HG03442 (cell line): Measurements from ENCODE around the gene UPF2.

Source experiments
- ATAC-seq: cut with Tn5 transposase; IDR thresholded peaks from one replicate; pipeline ENCODE4 v1.9.1; 2021; ENCODE audit warnings: mild to moderate bottlenecking, moderate library complexity; ENCODE audit not compliant: unreplicated experiment

The UPF2 gene

DNA sequence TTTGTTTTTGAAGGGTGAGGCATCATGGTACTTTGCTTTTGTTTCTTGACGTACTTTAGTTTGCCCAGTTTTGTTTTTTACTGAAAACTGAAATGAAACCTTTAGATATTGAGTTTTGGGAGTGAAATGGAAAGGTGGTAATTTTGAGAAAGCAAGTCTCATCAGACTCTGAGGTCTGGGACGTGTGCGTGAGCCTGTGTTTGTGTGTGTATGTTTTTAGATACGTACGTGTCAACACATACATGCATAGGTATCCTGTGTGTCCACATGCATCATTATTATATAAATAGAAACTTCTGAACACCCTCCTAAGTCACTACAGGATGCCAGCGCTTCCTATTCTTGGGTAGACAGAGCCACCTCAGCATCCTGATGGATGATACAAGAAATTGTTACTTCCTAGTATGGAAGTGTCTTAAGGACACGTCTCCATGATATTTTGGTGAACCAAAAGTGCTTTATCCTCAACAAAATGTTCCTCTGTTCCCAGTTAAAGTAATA is 171.7 kb downstream of the UPF2 start:
- ATAC-seq = no peak

GRCh38 chr10:11870461-11870780 is 172.2 kb downstream of the UPF2 start:
- no peak for ATAC-seq
